ENCODE measurements around the gene KCP. TPM values are rescaled to one million over a fixed set of nuclear protein-coding genes. Genes with fewer than 3 reads are reported as not detected.

The KCP gene
- total RNA-seq, 2 experiments from 2014 or later = 0.11 TPM; not detected in 1

DNA sequence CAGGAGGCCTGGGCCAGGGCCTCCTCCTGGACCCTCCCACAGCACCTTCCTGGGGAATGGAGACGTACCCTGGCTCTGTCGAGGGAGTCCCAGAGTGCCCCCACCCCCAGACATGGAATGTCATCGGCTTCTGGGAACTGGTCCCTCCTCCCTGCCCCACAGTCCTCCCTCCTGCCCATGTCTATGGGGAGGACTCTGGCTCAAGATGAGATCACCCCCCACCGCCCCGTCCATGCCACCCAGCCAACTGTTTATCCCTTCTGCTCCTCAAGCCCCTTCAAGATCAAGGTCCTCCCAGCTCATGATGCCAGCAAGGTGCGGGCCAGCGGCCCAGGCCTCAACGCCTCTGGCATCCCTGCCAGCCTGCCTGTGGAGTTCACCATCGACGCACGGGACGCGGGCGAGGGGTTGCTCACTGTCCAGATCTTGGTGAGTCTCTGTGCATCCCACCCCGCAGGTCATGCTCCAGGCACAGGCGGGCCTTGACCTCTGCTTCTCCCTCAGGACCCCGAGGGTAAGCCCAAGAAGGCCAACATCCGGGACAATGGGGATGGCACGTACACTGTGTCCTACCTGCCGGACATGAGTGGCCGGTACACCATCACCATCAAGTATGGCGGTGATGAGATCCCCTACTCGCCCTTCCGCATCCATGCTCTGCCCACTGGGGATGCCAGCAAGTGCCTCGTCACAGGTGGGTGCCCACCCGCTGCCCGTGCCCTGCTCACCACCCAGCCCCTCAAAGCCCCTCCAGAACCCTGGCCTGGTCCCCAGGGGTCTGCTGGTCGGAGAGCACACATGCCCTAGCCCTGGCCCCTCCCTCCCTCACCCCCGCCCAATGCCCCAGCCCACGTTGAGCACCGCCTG is 62.0 kb downstream of the KCP start:
- Histone ChIP-seq H3K4me3 (ENCODE audit: low read length) (no peak overlapping the region), H3K27me3 (ENCODE audit: control insufficient read depth in 1 of 2, insufficient read depth in 2 of 2, low read length in 2 of 2) (peaks cover 0 to 2% of the 10 kb centered on the region in 2 experiments), H3K9me3 (ENCODE audit: control insufficient read depth in 1 of 2, insufficient read depth in 1 of 2, low read length in 2 of 2) (no peaks in the 10 kb centered on the region), H3K27ac (ENCODE audit: low read depth in 1 of 2, low read length in 2 of 2) (no peak overlapping the region), H3K36me3 (ENCODE audit: insufficient read depth, low read length) (no peaks in the 10 kb centered on the region), H3K4me1 (ENCODE audit: insufficient read depth, low read length) (no peaks in the 10 kb centered on the region)
- Mint-ChIP-seq H3K36me3 (ENCODE audit: low read depth) (no peaks in the 10 kb centered on the region), H3K4me1 (ENCODE audit: low read depth) (no peaks in the 10 kb centered on the region), H3K27me3 (no peaks in the 10 kb centered on the region), H3K4me3 (no peak overlapping the region), H3K9me3 (no peaks in the 10 kb centered on the region), H3K27ac (no peak overlapping the region)
- DNase-seq = no peak
- no peak for ATAC-seq (ENCODE audit: poor library complexity)
- intact Hi-C loops (cut with DNase I, micrococcal nuclease) = no loop called here
- ChIA-PET CTCF (no interaction called here), POLR2A (no interaction called here)
- TF ChIP-seq, protein P1, sequence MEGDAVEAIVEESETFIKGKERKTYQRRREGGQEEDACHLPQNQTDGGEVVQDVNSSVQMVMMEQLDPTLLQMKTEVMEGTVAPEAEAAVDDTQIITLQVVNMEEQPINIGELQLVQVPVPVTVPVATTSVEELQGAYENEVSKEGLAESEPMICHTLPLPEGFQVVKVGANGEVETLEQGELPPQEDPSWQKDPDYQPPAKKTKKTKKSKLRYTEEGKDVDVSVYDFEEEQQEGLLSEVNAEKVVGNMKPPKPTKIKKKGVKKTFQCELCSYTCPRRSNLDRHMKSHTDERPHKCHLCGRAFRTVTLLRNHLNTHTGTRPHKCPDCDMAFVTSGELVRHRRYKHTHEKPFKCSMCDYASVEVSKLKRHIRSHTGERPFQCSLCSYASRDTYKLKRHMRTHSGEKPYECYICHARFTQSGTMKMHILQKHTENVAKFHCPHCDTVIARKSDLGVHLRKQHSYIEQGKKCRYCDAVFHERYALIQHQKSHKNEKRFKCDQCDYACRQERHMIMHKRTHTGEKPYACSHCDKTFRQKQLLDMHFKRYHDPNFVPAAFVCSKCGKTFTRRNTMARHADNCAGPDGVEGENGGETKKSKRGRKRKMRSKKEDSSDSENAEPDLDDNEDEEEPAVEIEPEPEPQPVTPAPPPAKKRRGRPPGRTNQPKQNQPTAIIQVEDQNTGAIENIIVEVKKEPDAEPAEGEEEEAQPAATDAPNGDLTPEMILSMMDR (IDR thresholded peaks at IDR 0.05) = no peak

DNA sequence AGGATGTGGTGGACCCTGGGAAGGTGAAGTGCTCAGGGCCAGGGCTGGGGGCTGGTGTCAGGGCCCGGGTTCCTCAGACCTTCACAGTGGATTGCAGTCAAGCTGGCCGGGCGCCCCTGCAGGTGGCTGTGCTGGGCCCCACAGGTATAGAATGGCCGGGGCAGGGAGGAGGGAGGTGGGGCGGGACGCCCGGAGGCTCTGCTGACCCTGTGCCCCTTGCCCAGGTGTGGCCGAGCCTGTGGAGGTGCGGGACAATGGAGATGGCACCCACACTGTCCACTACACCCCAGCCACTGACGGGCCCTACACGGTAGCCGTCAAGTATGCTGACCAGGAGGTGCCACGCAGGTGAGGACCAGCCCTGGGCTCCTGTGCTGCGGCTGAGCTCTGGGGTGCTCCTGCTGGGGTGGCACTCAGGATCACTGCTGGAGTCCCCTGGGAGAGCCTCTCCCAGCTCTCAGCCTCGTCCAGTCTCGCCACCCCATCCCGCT is 62.7 kb downstream of the KCP start:
- Histone ChIP-seq H3K27ac (ENCODE audit: low read depth in 1 of 2, low read length in 2 of 2) (no peak overlapping the region), H3K4me1 (ENCODE audit: insufficient read depth, low read length) (no peaks in the 10 kb centered on the region), H3K36me3 (ENCODE audit: insufficient read depth, low read length) (no peaks in the 10 kb centered on the region), H3K27me3 (ENCODE audit: control insufficient read depth in 1 of 2, insufficient read depth in 2 of 2, low read length in 2 of 2) (peaks cover 0 to 2% of the 10 kb centered on the region in 2 experiments), H3K4me3 (ENCODE audit: low read length) (no peak overlapping the region), H3K9me3 (ENCODE audit: control insufficient read depth in 1 of 2, insufficient read depth in 1 of 2, low read length in 2 of 2) (no peaks in the 10 kb centered on the region)
- intact Hi-C loops (cut with DNase I, micrococcal nuclease) = no loop called here
- ATAC-seq (ENCODE audit: poor library complexity) (no peak), DNase-seq (no peak)
- TF ChIP-seq, protein P1 (IDR thresholded peaks at IDR 0.05) = no peak
- Mint-ChIP-seq H3K9me3 (no peaks in the 10 kb centered on the region), H3K27me3 (no peaks in the 10 kb centered on the region), H3K4me1 (ENCODE audit: low read depth) (no peaks in the 10 kb centered on the region), H3K27ac (no peak overlapping the region), H3K4me3 (no peak overlapping the region), H3K36me3 (ENCODE audit: low read depth) (no peaks in the 10 kb centered on the region)
- ChIA-PET POLR2A (no interaction called here), CTCF (interaction anchor here (0.6 kb wide), 1 partner anchor 116 kb away, joined by 4 read pairs; no protein-coding TSS in a partner anchor)

- Histone ChIP-seq H3K27me3 (ENCODE audit: control insufficient read depth in 1 of 2, insufficient read depth in 2 of 2, low read length in 2 of 2) (no peaks in the 10 kb centered on the region), H3K4me3 (ENCODE audit: low read length) (no peak overlapping the region), H3K9me3 (ENCODE audit: control insufficient read depth in 1 of 2, insufficient read depth in 1 of 2, low read length in 2 of 2) (no peaks in the 10 kb centered on the region), H3K36me3 (ENCODE audit: insufficient read depth, low read length) (no peaks in the 10 kb centered on the region), H3K27ac (ENCODE audit: low read depth in 1 of 2, low read length in 2 of 2) (no peak overlapping the region), H3K4me1 (ENCODE audit: insufficient read depth, low read length) (peaks cover 3% of the 10 kb centered on the region)
- Mint-ChIP-seq H3K27me3 (no peaks in the 10 kb centered on the region), H3K4me1 (ENCODE audit: low read depth) (no peaks in the 10 kb centered on the region), H3K4me3 (no peak overlapping the region), H3K9me3 (no peaks in the 10 kb centered on the region), H3K36me3 (ENCODE audit: low read depth) (no peaks in the 10 kb centered on the region), H3K27ac (no peak overlapping the region)
- ATAC-seq (ENCODE audit: poor library complexity) (no peak), DNase-seq (no peak)
- POLR2A ChIA-PET = no interaction called here
- intact Hi-C loops (cut with DNase I, micrococcal nuclease) = no loop called here
- CTCF ChIA-PET = no interaction called here
- TF ChIP-seq, protein P1 (IDR thresholded peaks at IDR 0.05) = no peak
These were observed 63.6 kb downstream of the KCP start for GRCh38 chr7:128846781-128847444.

Data from CD4-positive, alpha-beta T cell (primary cell).